GM06990 (cell line): ENCODE data around the gene OR4D1.
"Not testable (repeated sequence)": the region's sequence is repeated elsewhere in the genome, so short reads cannot be mapped to it uniquely, and the experiment has no call there.

Source experiments
- DNase-seq: peaks from one replicate; pipeline ENCODE4 v3.0.0-alpha.2; 2011; ENCODE audit not compliant: insufficient read length; ENCODE audit errors: extremely low read depth
- H3K27me3 ChIP-seq: replicated peaks from 2 replicates; pipeline ENCODE4 v1.6.0; 2011; ENCODE audit warnings: low read length; ENCODE audit not compliant: control insufficient read depth, insufficient read depth
- H3K36me3 ChIP-seq: 2 replicates; pipeline ENCODE4 v1.5.1; 2011; ENCODE audit warnings: low read length; ENCODE audit not compliant: control insufficient read depth, insufficient read depth
- H3K4me3 ChIP-seq: replicated peaks from 2 replicates; pipeline ENCODE4 v1.5.1; 2011; ENCODE audit warnings: low read depth, mild to moderate bottlenecking, control low read depth, low read length
- TF ChIP-seq, protein P1 (sequence below): IDR thresholded peaks from 2 replicates; pipeline ENCODE4 v1.5.1; 2011; ENCODE audit warnings: low read length, control low read depth, mild to moderate bottlenecking, inconsistent platforms; ENCODE audit not compliant: insufficient read depth, poor library complexity, severe bottlenecking

The OR4D1 gene

DNA sequence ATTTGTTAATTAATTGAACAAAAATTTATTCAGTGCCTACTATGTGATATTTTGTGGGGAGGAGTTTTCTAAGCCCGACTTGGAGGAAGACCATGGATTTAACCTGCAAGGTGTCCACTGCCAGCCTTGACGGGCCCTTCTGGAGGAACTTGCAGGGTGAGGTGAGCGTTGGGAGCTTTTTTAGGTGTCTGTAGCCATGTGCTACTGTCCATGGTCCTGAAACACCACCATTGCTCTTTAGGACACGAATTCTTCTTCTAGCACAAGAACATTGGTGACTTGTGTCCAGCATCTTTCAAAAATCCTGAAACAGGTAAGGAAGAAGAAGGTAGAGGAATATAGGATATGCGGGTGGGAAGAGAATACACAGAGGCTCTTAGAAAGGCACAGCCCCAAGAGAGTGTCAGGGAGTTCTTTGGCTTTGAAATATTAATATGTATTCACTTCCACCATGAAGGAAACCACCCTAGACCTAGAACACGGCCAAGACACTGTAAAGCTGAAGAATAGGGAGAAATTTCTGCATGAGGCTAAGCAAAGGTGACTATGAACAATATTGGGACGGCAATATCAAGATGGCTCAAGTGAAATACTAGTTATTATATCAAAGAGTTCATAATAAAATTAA lies 27.9 kb upstream of the OR4D1 start:
- Histone ChIP-seq H3K27me3 (no peaks in the 10 kb centered on the region), H3K4me3 (no peak overlapping the region), H3K36me3 (no peaks in the 10 kb centered on the region)
- TF ChIP-seq, protein P1, sequence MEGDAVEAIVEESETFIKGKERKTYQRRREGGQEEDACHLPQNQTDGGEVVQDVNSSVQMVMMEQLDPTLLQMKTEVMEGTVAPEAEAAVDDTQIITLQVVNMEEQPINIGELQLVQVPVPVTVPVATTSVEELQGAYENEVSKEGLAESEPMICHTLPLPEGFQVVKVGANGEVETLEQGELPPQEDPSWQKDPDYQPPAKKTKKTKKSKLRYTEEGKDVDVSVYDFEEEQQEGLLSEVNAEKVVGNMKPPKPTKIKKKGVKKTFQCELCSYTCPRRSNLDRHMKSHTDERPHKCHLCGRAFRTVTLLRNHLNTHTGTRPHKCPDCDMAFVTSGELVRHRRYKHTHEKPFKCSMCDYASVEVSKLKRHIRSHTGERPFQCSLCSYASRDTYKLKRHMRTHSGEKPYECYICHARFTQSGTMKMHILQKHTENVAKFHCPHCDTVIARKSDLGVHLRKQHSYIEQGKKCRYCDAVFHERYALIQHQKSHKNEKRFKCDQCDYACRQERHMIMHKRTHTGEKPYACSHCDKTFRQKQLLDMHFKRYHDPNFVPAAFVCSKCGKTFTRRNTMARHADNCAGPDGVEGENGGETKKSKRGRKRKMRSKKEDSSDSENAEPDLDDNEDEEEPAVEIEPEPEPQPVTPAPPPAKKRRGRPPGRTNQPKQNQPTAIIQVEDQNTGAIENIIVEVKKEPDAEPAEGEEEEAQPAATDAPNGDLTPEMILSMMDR, result no peak
- DNase-seq, result no peak

DNA sequence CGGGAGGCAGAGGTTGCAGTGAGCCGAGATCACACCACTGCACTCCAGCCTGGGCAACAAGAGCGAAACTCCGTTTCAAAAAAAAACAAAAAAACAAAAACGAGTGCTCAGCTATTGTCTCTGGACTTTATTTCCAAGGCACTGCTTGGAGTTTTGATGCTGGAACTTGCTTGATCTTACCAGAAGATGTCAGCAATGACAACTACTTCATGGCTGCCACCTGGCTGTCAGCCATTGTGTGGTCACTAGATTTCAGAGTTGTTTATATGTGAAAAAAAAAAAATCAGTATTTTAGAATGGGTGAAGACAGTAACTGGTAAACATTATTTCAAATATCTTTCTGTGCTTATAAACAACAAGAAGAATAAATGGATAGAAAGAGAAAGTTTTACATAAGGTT lies 26.3 kb upstream of the OR4D1 start:
- TF ChIP-seq, protein P1, result peak; percentile 29
- H3K36me3 ChIP-seq, result no peaks in the 10 kb centered on the region
- H3K27me3 ChIP-seq, result no peaks in the 10 kb centered on the region
- no peak for DNase-seq
- no peak overlapping the region for H3K4me3 ChIP-seq

GRCh38 chr17:58127846-58128245 lies 20.3 kb upstream of the OR4D1 start:
- DNase-seq, result no peak
- TF ChIP-seq, protein P1, result no peak
- Histone ChIP-seq H3K27me3 (no peaks in the 10 kb centered on the region), H3K36me3 (no peaks in the 10 kb centered on the region), H3K4me3 (no peak overlapping the region)

GRCh38 chr17:58132697-58133096 lies 15.5 kb upstream of the OR4D1 start:
- H3K36me3 ChIP-seq, DNase-seq, H3K4me3 ChIP-seq, H3K27me3 ChIP-seq: not testable (repeated sequence)

DNA sequence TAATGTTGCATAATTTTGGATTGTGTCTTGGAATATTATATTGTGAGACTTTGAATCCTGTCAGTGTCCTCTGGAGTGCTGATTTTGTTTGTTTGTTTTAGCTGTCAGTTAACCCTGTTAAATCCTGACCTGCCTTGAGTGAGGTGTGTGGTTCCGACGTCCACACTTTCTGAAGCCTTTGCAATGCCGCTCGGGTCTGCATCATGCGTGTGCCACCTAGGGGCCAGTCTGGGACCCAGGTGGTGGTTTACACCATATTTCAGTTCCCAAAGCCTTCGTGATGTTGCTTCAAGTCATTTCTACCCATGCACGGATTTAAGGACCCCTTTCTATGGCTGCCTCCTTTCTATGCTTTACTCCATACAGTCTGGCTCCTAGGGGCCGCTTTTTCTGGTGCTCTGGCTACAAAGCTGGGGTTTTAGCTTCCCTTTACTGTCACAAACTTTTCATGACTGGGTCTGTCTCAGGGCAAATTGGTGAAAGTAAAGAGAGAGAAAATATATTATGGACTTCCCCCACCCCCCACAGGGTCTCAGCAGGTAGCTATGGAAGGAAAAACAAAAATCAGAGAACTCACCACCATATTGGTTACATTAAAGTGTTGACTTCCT lies 11.4 kb upstream of the OR4D1 start:
- Histone ChIP-seq H3K36me3 (no peaks in the 10 kb centered on the region), H3K4me3 (no peak overlapping the region), H3K27me3 (no peaks in the 10 kb centered on the region)
- TF ChIP-seq, protein P1, result peak; percentile 68
- DNase-seq, result no peak

GRCh38 chr17:58141505-58141904 lies 6.7 kb upstream of the OR4D1 start:
- TF ChIP-seq, protein P1, result no peak
- no peaks in the 10 kb centered on the region for H3K27me3 ChIP-seq
- H3K36me3 ChIP-seq, result no peaks in the 10 kb centered on the region
- DNase-seq, result no peak
- H3K4me3 ChIP-seq, result no peak overlapping the region

DNA sequence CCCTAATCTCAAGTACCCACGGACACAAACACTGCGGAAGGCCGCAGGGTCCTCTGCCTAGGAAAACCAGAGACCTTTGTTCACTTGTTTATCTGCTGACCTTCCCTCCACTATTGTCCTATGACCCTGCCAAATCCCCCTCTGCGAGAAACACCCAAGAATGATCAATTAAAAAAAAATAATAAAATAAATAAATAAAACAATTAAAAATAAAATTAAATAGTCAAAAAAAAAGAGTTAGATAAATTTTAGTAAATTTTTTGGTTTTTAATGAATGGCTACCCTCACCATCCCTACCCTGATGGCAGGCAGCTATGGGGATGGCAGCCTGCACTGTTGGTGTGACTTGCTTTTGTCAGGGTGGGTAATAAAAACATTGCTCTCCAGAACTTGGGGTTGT lies 4.8 kb upstream of the OR4D1 start:
- not testable (repeated sequence) for H3K4me3 ChIP-seq, H3K27me3 ChIP-seq, H3K36me3 ChIP-seq, DNase-seq
